H9 (cell line): ENCODE results near the gene PRADC1. TPM values are rescaled to one million over a fixed set of nuclear protein-coding genes. Genes with fewer than 3 reads are reported as not detected.

Experiments used
- DNase-seq: peaks from one replicate; pipeline ENCODE4 v3.0.0-alpha.2; 2017
- H2AFZ ChIP-seq: one replicate; pipeline ENCODE4 v1.6.1; 2013; ENCODE audit warnings: mild to moderate bottlenecking, low read length, control low read depth, moderate library complexity
- H2AK5ac ChIP-seq: 2 replicates; pipeline ENCODE4 v1.6.1; 2013; ENCODE audit warnings: low read length, control low read depth, mixed read lengths; ENCODE audit not compliant: insufficient read length
- H2BK120ac ChIP-seq: one replicate; pipeline ENCODE4 v1.6.1; 2013; ENCODE audit warnings: low read depth, mild to moderate bottlenecking, low read length, control low read depth, inconsistent platforms; ENCODE audit not compliant: poor library complexity, severe bottlenecking
- H2BK12ac ChIP-seq: 2 replicates; pipeline ENCODE4 v1.6.1; 2013; ENCODE audit warnings: low read length, control low read depth, mixed read lengths, low read depth; ENCODE audit not compliant: insufficient read length
- H2BK15ac ChIP-seq: 2 replicates; pipeline ENCODE4 v1.6.1; 2013; ENCODE audit warnings: low read depth, low read length, control low read depth
- H2BK20ac ChIP-seq: one replicate; pipeline ENCODE4 v1.6.1; 2013; ENCODE audit warnings: low read depth, mild to moderate bottlenecking, low read length, control low read depth, inconsistent platforms; ENCODE audit not compliant: poor library complexity, severe bottlenecking
- H2BK5ac ChIP-seq: 2 replicates; pipeline ENCODE4 v1.6.1; 2013; ENCODE audit warnings: low read length, control low read depth, mixed read lengths; ENCODE audit not compliant: insufficient read length
- H3K14ac ChIP-seq: 2 replicates; pipeline ENCODE4 v1.6.1; 2013; ENCODE audit warnings: low read length, control low read depth; ENCODE audit not compliant: insufficient read depth
- H3K18ac ChIP-seq: 2 replicates; pipeline ENCODE4 v1.6.1; 2013; ENCODE audit warnings: low read depth, mild to moderate bottlenecking, mixed read lengths, low read length, control low read depth; ENCODE audit not compliant: insufficient read length
- H3K23ac ChIP-seq: 2 replicates; pipeline ENCODE4 v1.6.1; 2013; ENCODE audit warnings: low read length, control low read depth, mixed read lengths, low read depth; ENCODE audit not compliant: insufficient read length
- H3K23me2 ChIP-seq: 2 replicates; pipeline ENCODE4 v1.6.1; 2013; ENCODE audit warnings: low read depth, mild to moderate bottlenecking, mixed read lengths, low read length, control low read depth; ENCODE audit not compliant: insufficient read length, poor library complexity, severe bottlenecking
- H3K27ac ChIP-seq: 2 replicates; pipeline ENCODE4 v1.5.1; 2013; ENCODE audit warnings: low read length, control low read depth, mixed read lengths, low read depth; ENCODE audit not compliant: insufficient read length
- H3K27me3 ChIP-seq: 2 replicates; pipeline ENCODE4 v1.6.1; 2013; ENCODE audit warnings: low read length, control low read depth, inconsistent platforms; ENCODE audit not compliant: insufficient read depth
- H3K4ac ChIP-seq: 2 replicates; pipeline ENCODE4 v1.6.1; 2013; ENCODE audit warnings: low read depth, mild to moderate bottlenecking, control low read depth, inconsistent platforms, low read length, moderate library complexity
- H3K4me1 ChIP-seq: 2 replicates; pipeline ENCODE4 v1.6.1; 2013; ENCODE audit warnings: low read length, control low read depth, inconsistent platforms; ENCODE audit not compliant: insufficient read depth
- H3K4me2 ChIP-seq: 2 replicates; pipeline ENCODE4 v1.6.1; 2013; ENCODE audit warnings: low read length, control low read depth, mixed read lengths; ENCODE audit not compliant: insufficient read length, insufficient read depth
- H3K56ac ChIP-seq: 2 replicates; pipeline ENCODE4 v1.6.1; 2013; ENCODE audit warnings: low read depth, mild to moderate bottlenecking, mixed read lengths, low read length, control low read depth; ENCODE audit not compliant: insufficient read length
- H3K79me1 ChIP-seq: 2 replicates; pipeline ENCODE4 v1.6.1; 2013; ENCODE audit warnings: low read depth, mild to moderate bottlenecking, moderate library complexity, low read length, control low read depth, inconsistent platforms; ENCODE audit not compliant: insufficient read depth, poor library complexity, severe bottlenecking
- H3K79me2 ChIP-seq: 2 replicates; pipeline ENCODE4 v1.6.1; 2013; ENCODE audit warnings: low read length, control low read depth, inconsistent platforms; ENCODE audit not compliant: insufficient read depth
- H3K9ac ChIP-seq: 2 replicates; pipeline ENCODE4 v1.6.1; 2013; ENCODE audit warnings: low read length, control low read depth, mixed read lengths; ENCODE audit not compliant: insufficient read length; ENCODE audit errors: extremely low read depth
- H3K9me3 ChIP-seq: one replicate; pipeline ENCODE4 v1.6.1; 2013; ENCODE audit warnings: low read depth, low read length, inconsistent platforms; ENCODE audit not compliant: control insufficient read depth
- H3T11ph ChIP-seq: one replicate; pipeline ENCODE4 v1.6.1; 2013; ENCODE audit warnings: mild to moderate bottlenecking, low read length, control low read depth, inconsistent platforms
- H4K20me1 ChIP-seq: one replicate; pipeline ENCODE4 v1.6.1; 2013; ENCODE audit not compliant: control insufficient read depth, insufficient read length, insufficient read depth
- H4K5ac ChIP-seq: 2 replicates; pipeline ENCODE4 v1.6.1; 2013; ENCODE audit warnings: low read depth, mild to moderate bottlenecking, mixed read lengths, low read length, control low read depth; ENCODE audit not compliant: insufficient read length
- H4K8ac ChIP-seq: replicated peaks from 2 replicates; pipeline ENCODE4 v1.6.1; 2013; ENCODE audit warnings: low read length, control low read depth, mixed read lengths, low read depth; ENCODE audit not compliant: insufficient read length
- H4K91ac ChIP-seq: 2 replicates; pipeline ENCODE4 v1.6.1; 2013; ENCODE audit warnings: low read depth, mild to moderate bottlenecking, moderate library complexity, mixed read lengths, low read length, control low read depth; ENCODE audit not compliant: insufficient read length
- H3K27ac Mint-ChIP-seq, 3 experiments: 2 replicates in 2 of 3; 3 replicates in 1 of 3; pipeline ENCODE4 v1.8.0; 2020 to 2021; ENCODE audit warnings: mixed read lengths in 3 of 3, mild to moderate bottlenecking in 1 of 3, moderate library complexity in 1 of 3
- H3K27me3 Mint-ChIP-seq: 2 replicates; pipeline ENCODE4 v1.8.0; 2021; ENCODE audit warnings: low read depth, mild to moderate bottlenecking, moderate library complexity, mixed read lengths
- H3K36me3 Mint-ChIP-seq, 3 experiments: 2 replicates in 2 of 3; 3 replicates in 1 of 3; pipeline ENCODE4 v1.8.0; 2020 to 2021; ENCODE audit warnings: low read depth in 3 of 3, mixed read lengths in 3 of 3; ENCODE audit not compliant: insufficient read depth in 1 of 3
- H3K4me1 Mint-ChIP-seq, 2 experiments: 2 replicates each; pipeline ENCODE4 v1.8.0; 2020; ENCODE audit warnings: mixed read lengths in 2 of 2
- H3K4me3 Mint-ChIP-seq, 2 experiments: 2 replicates in 1 of 2; 3 replicates in 1 of 2; pipeline ENCODE4 v1.8.0; 2020 to 2021; ENCODE audit warnings: mild to moderate bottlenecking in 2 of 2, mixed read lengths in 2 of 2, moderate library complexity in 1 of 2
- H3K9me3 Mint-ChIP-seq, 2 experiments: 2 replicates in 1 of 2; 3 replicates in 1 of 2; pipeline ENCODE4 v1.8.0; 2020; ENCODE audit warnings: mild to moderate bottlenecking in 2 of 2, mixed read lengths in 2 of 2, moderate library complexity in 1 of 2
- CTCF ChIP-seq: fragments of 200-600 bp; sonication (generic); conservative IDR thresholded peaks from 3 replicates; pipeline ENCODE4 v1.8.0; 2021; ENCODE audit warnings: antibody characterized with exemption, mild to moderate bottlenecking
- WGBS: extraction: QIAGEN DNeasy Blood & Tissue Kit; methylation state at CpG from one replicate; pipeline ENCODE4 v1.1.7; 2013; ENCODE audit warnings: missing lambda C conversion rate, low lambda C conversion rate, mixed read lengths; ENCODE audit not compliant: insufficient read length; ENCODE audit errors: extremely low coverage; 5-methylcytosine and 5-hydroxymethylcytosine counted together
- total RNA-seq: library from RNA; stranded (reverse); gene quantifications from 2 replicates; pipeline ENCODE4 v1.2.1, GENCODE V29; 2021

PRADC1 gene
- total RNA-seq, 1 experiment from 2014 or later = 9.6 TPM

DNA sequence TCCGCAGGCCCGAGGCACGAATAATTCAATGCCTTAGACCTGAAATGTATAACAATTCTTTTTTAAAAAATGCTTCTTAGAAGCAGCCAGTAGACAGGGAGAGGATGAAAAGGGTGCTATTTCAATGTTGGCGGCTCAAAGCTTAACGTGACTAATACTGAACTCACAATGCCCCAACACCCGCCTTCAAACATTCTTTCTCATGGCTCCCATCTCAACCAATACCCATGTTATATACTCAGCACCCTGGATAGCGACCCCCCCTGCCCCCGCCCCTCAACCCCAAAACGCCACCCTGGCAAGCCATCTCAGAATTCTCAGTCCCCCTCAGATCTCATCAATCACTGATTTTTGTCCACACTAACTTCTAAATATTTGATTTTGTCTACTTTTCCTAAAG is 46.8 kb upstream of the PRADC1 start:
- H3K4me2 ChIP-seq = no peak overlapping the region
- H4K8ac ChIP-seq = no peak overlapping the region
- Mint-ChIP-seq H3K4me1 (peaks cover 12 to 17% of the 10 kb centered on the region in 2 experiments), H3K4me3 (no peak overlapping the region), H3K27ac (no peak overlapping the region), H3K36me3 (peaks cover 0 to 7% (median 2%) of the 10 kb centered on the region in 3 experiments; a peak in 3 of 7 replicates), H3K27me3 (peaks cover under 1% of the 10 kb centered on the region), H3K9me3 (no peaks in the 10 kb centered on the region)
- H3K14ac ChIP-seq = no peak overlapping the region
- no CpG with 5 or more reads among the region's 9 CpGs for WGBS
- no peak overlapping the region for H3T11ph ChIP-seq
- H3K18ac ChIP-seq = no peak overlapping the region
- H4K91ac ChIP-seq = no peak overlapping the region
- no peak overlapping the region for H2BK12ac ChIP-seq
- H3K23ac ChIP-seq = no peak overlapping the region
- no peak overlapping the region for H2AFZ ChIP-seq
- H2BK20ac ChIP-seq = no peak overlapping the region
- no peak overlapping the region for H3K9ac ChIP-seq
- no peak overlapping the region for H2BK5ac ChIP-seq
- no peak overlapping the region for H3K27ac ChIP-seq
- no peak for TF ChIP-seq CTCF
- H4K5ac ChIP-seq = no peak overlapping the region
- H3K56ac ChIP-seq = no peak overlapping the region
- no peaks in the 10 kb centered on the region; the same call in 1 of the 2 replicates for H3K4me1 ChIP-seq
- peaks cover 2% of the 10 kb centered on the region for H4K20me1 ChIP-seq
- peaks cover 3% of the 10 kb centered on the region for H3K79me1 ChIP-seq
- no peak overlapping the region for H2BK15ac ChIP-seq
- no peaks in the 10 kb centered on the region for H3K27me3 ChIP-seq
- H3K4ac ChIP-seq = no peak overlapping the region
- H2BK120ac ChIP-seq = no peak overlapping the region
- H3K23me2 ChIP-seq = peaks cover 14% of the 10 kb centered on the region
- H3K79me2 ChIP-seq = peaks cover 3% of the 10 kb centered on the region; the same call in 1 of the 2 replicates
- H3K9me3 ChIP-seq = no peaks in the 10 kb centered on the region
- no peak for DNase-seq
- no peak overlapping the region for H2AK5ac ChIP-seq
